Activated T-helper 1 cell treated with Interleukin-2 at 50 U/mL for 16 hours (primary cell): ENCODE results near the gene CAV2.

Experiments used
- DNase-seq: peaks from one replicate; pipeline ENCODE4 v3.0.0-alpha.2; 2020; ENCODE audit warnings: low read depth

CAV2 gene

DNA sequence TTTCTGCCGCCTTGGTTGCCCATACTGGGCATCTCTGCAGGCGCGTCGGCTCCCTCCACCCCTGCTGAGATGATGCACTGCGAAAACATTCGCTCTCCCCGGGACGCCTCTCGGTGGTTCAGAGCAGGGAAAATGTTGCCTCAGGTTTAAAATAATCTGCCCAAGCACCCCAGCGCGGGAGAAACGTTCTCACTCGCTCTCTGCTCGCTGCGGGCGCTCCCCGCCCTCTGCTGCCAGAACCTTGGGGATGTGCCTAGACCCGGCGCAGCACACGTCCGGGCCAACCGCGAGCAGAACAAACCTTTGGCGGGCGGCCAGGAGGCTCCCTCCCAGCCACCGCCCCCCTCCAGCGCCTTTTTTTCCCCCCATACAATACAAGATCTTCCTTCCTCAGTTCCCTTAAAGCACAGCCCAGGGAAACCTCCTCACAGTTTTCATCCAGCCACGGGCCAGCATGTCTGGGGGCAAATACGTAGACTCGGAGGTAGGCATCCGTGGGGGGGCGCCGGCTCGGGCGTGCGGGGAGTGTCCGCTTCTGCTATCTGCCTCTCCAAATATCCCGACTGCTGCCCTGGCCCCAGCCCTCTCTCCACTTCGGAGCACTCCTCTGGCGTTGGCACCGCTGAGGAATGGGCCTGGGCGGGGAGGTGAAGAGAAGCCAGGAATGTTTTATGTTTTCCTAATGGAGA, 25.2 kb downstream of the CAV2 start, which contains the start of gene CAV1:
Gene CAV1 (plus strand): TSS at position 428 of the 689 bp plus-strand sequence. CDS start 27 bp downstream, at position 455.
- DNase-seq, result no peak

DNA sequence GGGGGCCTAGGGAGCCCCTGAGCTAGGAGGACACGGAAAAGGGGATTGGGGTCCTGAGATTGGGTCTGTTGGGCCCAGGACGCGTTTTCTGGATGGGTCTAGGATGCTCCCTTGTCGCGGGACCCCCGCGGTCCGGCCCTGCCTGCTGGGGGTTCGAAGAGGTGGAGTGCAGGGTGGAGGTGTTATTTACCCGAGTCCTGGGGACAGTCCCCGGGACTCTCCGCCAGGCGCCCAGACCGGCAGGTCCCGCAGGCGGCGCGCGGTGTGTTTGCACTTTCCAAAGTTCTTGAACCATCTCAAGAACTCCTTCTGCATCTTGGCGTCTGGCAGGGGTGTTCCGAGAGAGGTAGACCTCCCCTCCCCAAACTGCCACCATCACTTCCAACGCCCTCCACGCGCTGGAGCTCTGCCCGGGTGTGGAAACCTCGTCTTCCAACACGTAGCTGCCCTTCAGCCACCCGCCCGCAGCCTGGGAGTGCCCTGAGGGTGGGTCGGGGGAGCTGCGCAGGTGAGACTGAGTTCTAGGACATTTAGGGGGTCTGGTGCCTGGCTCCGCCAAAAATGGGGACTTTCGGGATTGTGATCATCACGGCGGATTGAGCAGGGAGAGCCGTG, 25.9 kb downstream of the CAV2 start:
- DNase-seq, result no peak

DNA sequence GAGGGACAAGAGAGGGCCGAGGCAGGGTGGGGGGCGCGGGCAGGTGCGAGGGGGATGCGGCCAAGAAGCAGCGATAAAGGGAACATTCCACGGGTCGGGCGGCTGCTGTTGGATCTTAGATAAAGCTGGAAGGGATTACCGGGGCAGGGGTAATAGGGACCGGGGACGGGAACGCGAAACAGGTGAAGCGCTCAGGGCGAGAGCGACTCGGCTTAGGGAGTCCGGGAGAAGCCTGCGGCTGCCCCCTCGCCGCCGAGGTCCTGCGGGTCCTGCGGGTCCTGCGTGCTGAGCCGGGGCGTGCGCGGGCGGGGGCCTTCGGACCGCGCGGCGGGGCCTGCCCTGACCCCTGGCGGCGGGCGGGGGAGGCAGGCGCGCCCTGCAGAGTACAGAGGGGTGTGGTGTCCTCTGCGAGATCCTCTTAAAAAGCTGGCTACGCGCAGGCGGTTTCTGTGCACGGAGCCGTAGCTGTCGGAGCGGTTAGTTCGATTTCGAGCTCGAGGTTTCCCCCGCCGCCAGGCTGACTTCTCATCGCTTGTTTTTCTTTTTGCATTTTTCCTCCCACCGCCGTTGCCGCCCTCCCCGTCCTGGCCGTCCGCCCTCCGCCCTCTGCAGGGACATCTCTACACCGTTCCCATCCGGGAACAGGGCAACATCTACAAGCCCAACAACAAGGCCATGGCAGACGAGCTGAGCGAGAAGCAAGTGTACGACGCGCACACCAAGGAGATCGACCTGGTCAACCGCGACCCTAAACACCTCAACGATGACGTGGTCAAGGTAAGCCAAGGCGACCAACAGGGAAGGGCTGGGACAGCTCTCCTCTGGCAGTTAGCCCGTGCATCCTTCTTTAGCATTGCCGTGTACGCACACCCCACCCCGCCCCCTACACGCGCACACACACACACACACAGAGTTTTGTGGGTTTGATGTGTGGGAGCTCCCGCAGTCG, 26.6 kb downstream of the CAV2 start:
- DNase-seq, result peak; percentile 41

DNA sequence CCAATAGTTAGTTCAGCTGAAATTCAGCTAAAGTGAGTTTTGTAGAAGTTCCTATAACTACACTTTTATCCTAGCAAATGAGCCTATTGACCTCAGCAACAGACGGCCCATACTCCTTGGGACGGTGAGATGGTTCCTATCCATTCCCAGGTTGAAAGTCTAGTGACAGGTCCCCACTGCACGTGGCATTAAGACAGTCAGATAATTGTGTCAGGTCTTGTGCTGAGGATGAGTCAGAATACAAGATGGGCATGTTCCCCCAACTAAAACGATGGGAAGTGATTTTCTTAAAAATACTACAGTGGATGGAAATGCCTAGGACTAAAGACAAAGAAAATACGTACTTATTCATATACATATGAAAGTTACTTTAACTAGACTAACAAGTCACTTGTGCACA, 27.4 kb downstream of the CAV2 start:
- no peak for DNase-seq

DNA sequence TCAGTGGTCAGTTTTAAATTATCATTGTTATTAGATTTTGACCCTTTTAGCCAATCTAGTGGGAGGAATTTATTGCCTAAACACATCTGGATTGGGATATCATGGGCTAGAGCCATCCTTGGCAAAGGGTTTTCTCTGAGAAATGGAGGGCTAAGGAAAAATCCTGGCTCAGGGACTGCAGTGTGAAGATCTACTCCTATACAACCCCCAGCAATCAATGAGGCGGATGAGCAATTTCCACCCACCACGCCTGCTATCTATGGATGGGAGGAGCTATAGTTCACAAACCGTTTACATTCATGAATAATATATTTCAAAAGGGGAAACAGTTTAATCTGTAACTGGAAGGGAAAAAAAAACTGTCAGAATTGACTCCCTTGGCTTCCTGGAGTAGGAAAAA, 28.0 kb downstream of the CAV2 start:
- DNase-seq, result no peak

DNA sequence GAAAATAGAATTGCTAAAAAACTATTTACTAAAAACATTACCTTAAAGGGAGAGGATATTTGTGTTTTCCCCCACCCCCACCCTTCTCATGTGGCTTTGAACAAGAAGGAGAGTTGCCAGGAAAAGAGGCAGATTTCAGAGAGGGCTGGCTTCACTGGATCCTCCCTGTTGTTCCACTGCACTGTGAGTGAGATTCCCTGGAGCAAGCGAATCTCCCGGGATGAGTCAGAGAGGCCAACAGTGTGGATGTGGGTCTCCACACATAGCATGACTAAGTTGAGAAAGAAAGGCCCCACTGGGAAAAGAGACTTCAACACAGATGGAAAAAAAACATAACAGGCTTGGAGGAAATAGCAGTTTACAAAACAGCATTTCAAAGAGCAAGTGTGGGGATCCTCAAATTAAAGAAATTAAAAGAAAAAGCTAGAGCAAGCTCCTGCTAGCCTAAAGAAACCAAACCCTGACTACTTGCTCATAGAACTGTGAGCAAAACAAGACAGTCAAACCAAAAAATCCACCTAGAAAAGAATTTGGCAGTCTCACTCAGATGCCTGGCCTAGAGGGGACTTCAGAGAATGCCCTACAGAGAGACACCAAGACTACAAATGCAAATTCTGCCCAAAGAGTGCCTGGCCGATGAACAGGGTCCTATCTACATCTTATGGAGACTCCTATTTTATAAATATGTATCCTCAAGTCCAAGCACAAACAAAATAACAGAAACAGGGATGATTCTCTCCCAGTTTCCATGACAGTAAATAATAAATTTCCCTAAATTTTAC, 28.7 kb downstream of the CAV2 start:
- DNase-seq, result no peak

DNA sequence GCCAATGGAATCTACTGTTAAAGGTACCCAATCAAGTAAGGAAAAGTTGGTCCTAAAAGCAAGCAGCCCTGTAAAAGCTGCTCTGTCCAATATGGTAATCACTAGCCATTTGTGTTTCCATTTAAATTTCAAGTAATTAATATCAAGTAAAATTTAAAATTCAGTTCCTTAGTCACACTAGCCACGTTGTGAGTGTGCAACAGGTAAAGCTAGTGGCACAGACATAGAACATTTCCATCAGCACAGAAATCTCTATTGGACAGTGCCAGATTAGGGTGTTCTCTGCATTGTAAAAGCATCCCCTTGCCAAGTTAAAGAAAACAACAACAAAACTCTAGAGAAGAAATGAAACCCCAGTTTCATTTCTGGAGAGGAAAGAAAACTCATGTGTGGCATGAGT, 29.7 kb downstream of the CAV2 start:
- no peak for DNase-seq

DNA sequence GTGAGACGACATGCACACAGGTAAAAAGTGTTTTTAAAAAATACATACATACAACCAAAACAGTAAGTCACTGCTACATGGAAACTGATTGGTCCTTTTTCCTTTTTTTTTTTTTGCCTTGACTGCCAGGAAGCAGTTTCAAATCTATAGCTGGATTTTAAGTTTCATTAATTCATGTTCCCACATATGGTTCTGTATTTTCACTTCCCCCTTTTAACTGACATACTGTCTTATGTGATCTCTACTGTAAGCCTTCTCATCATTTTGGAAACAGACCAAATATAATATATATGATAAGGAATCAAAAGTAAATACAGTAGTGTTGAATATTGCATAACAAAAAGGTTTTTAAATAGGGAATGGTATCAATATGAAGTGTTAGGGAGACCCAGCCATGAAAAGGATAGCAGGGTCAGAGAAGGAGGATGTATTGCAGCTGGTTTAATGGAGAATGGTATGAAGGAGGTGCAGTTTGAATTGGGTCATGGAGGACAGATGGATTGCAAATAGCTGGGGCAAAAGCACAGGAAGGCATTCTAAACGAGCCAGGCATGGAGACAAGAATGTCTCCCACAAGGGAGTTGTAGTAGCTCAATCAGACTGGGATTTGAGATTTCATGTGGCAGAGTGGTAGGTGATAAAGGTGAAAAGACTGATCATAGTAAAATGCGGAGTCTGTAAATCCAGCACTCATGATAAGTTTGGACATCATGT, 30.7 kb downstream of the CAV2 start:
- no peak for DNase-seq

DNA sequence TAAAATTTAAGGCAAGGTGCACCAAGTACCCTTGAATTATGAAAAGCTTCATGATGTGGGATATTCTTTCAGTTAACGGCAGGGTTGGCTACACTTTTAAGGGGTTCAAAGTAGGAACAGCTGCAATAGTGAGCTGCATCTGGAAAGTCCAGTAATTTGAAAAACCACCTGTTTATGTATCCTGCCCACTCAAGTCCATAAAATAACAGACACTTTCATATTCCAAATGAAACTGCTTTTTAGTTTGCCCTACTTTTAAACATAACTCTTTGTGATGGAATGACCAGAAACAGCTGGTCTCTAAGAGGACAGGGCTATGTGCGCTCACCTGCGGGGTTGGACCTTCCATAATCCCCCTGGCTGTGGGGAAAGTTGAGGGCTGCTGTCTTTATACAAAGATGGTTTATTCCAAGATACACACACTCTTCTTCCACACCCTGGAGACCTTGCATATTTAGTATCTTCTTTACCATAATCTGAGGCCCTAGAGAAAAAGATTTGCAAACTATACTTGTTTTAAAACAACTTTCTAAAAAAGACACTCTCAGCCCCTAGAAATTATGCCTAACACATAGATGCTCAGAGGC, 32.7 kb downstream of the CAV2 start:
- no peak for DNase-seq

DNA sequence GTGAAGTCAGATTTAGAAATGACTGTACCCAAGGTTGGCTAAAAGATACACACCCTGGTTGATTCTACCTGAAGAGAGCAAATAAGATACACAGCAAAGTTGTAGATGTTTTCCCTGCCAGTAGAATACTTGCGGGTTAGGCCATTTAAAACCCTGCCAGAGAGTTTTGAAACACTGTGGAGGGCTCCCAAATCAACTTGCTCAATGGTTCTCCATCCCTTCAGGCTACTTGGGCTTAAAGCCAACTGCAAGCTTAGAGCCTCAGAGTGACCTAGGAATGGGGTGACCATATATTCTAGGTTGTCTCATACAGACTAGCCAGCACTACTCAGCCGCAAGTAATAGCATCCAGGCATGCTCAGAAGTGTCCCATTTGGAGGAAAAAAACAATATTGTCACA, 35.3 kb downstream of the CAV2 start:
- no peak for DNase-seq

DNA sequence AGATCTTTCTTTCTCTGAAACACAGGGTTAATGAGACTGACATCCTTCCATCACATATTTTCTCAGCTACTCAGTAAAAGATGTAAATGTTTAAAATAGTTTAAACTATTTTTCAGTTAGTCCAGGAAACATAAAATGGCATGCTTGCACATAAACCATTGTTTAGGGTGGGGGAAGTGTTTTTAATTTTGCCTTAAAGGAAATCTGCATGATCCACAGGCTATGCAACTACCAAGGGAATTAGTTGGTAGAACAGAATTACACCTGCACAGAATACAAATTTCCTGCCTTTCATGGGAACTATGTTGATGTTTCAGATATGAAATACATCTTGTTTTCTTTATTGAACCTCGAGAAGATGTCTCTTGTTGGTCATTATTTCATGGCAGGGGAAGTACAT, 35.9 kb downstream of the CAV2 start:
- DNase-seq, result no peak

DNA sequence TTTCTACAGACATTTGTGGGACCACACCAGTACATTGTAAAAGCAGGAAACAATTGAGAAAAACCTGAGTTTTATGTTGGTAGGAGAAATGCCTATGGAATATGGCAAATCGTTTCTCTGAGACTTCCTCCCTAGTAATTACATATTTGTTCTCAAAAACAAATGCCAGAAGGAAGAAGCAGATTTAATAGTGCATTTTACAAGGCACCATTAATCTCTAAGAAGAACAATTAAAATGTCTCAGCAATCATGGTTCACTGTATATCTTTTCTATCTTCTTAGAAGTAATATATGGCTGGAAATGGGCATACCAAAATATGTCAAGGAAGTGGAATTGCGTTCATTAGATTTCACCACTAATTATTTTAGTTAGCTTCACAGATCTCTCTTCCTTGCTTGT, 38.6 kb downstream of the CAV2 start:
- no peak for DNase-seq

DNA sequence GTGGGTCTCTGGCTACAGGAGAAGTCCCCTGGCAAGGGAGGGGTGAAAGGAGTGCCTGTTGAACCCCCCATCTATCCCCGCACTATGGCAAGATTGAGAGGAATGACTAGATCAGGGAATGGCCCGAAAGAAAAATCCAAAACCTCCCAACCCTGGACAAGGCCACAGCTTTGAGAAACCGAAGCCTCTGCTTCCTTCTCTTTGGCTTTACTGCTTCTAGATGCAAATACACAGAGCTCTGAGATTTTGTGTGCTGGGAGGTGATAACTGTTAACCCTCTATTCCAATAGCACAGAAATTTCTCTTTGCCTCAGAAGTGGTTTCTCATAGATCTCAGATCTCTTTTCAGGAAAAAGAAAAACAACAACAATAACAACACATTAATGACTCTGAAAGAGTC, 40.3 kb downstream of the CAV2 start:
- no peak for DNase-seq

DNA sequence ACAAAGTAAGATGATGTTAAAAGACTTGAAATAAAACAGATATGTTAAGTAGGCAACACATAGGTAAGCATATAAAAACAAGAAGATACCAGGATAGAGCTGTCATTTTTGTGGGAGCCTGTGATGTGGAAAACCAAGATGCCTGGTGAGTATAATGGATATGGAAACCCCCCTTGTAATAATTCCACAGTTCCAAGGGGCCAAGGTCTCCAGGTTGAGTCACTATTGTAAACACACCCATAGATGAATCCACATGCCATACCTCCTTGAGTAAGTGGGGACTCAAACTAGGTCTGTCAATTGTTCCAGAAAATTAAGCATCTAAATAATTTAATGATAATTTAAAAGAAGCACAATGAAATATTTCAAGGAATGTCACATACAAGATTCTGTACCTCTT, 41.2 kb downstream of the CAV2 start:
- no peak for DNase-seq

DNA sequence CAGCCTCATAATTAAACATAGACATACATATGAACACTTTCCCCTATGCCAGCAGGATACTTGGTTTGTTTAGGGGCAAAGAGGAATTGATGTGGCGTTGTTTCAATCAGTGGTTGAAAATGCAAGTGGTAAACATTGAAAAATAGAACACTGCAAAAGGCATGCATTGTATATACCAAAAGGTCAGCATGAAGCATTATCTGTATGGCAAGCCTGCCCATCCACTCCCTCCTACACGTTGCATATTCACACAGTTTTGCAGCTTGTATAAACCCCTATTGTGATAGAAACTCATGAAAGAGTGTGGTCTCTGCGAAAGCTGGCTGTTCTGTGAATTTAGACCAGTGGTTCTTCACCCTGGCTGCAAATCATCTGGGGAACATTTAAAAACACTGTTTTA, 42.4 kb downstream of the CAV2 start:
- DNase-seq, result no peak

DNA sequence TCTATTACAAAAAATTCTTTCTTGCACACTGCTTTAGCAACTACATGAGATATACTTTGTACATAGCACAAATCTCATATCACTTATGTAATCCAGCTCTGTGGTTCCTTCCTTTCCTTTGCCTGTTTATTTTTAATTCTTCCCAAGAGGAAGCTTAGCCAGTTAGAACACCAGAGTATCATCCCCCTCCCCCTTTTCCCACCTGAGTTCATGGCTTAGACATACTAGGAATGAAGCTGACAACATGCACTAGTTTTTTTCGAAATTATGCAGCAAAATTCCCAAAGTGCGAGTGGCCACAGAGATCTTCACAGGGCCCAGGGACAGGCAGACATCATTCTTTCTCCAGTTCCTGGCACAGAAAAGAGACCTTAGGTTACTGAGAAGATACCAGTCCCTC, 43.1 kb downstream of the CAV2 start:
- DNase-seq, result no peak

DNA sequence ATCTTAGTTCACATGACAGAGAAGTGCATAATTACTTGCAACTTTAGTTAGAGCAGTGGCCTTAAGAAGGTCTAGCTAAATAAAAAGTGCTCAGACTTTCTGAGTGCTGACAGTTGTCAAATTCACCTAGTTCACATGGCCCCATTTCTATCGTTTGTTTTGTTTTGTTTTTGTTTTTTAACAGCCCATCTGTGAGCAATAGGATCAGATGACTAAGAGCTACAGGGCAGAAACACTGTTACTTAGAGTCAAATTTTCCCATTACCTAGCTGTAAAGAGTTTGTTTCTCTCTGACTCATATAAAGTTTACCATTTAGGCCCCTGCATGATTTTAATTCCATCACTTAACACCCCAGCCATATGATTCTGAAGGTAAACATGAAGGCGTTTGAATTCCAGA, 44.1 kb downstream of the CAV2 start:
- no peak for DNase-seq

DNA sequence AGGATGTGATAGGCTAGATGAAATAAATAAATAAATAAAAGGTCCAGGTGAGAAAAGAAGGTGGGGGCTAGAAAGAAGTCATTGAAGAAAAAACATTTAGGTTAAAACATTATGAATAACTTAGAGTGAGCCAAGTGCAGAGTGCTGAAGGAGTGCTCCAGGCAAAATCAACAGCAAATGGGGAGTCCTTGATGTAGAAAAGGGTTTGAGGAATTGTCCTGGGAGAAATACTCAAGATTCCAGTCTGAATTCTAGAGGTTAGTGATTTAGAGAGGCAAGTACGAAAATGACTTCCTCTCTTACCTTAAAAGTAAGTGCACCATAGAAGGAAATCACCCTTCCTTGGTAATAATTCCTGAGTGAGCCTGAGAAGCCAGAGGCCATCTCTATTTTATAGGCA, 44.9 kb downstream of the CAV2 start:
- DNase-seq, result no peak

DNA sequence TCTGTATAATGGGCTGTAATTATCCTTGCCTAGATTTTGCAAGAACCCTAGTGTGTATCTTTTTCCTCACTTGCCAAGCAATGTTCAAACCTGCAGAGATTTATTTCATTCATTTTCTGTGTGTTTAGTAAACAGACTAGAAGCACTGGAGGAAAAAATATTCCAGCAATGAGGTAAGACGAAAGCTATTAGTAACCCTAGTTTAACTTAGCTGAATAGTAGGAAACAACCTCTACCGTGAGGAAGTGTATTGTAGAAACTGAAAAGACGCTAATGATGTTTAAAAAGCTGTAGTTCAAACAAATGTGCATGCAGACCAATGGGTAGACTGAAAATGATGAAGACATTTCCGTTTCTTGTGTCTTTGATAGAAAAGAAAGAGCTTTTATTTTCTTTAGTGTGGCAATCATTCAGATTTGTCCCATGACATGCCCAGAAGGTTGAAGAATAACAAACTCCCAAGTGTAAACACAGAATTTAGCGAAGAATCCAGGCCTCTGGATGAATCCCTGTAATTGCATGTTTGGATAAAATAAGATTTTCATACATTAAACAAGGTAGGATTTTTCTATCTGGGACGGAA, 46.0 kb downstream of the CAV2 start:
- DNase-seq, result no peak

DNA sequence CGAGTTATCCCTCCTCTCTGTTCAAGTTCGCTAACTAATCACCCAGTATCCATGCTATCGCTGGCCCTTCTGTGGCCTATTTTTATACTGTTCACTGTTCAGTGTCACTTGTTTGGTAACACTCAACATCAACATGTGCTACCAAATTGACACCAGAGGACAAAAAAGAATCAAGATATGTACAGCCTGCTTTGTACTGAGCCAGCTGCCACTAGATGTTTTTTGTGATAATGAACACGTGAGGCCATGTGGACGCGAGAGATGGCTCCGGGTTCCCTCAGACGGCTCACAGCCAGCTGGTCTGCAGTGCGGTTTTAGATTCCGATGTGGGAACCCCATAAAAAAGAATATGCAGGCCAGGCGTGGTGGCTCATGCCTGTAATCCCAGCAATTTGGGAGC, 46.5 kb downstream of the CAV2 start:
- no peak for DNase-seq

DNA sequence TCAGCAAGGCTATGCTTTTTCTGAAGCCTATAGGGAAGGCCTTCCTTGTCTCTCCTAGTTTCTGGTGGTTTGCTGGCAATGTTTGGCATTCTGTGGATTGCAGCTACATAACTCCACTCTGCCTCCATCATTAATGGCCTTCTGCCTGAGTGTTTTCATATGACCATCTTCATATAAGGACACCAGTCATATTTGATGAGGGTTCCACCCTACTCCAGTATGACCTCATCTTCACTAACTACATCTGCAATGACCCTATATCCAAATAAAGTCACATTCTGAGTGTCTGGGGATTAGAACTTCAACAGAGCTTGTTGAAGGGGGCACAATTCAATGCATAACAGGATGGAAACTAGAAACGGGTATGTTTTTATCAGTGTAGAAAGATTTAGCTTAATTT, 47.4 kb downstream of the CAV2 start:
- DNase-seq, result no peak
